GM12878 (cell line): Measurements from ENCODE around the gene TENT4B. TPM values are rescaled to one million over a fixed set of nuclear protein-coding genes. Genes with fewer than 3 reads are reported as not detected.

Experiments
- BCLAF1 ChIP-seq: fragments of 450-650 bp; IDR thresholded peaks from 2 replicates; pipeline ENCODE4 v1.6.1; 2017; ENCODE audit warnings: antibody characterized with exemption, mild to moderate bottlenecking, moderate library complexity
- CUX1 ChIP-seq: IDR thresholded peaks from 2 replicates; pipeline ENCODE4 v1.6.1; 2012; ENCODE audit warnings: improper control_type of control experiment, low read depth, low read length; ENCODE audit not compliant: insufficient replicate concordance
- EED ChIP-seq: sonication (generic); IDR thresholded peaks from 2 replicates; pipeline ENCODE4 v1.6.1; 2016; ENCODE audit warnings: antibody characterized with exemption, low read depth
- HSF1 ChIP-seq: fragments of 150-350 bp; IDR thresholded peaks from 2 replicates; pipeline ENCODE4 v1.6.1; 2014; ENCODE audit warnings: mild to moderate bottlenecking, low read depth, low read length
- MEF2B ChIP-seq: fragments of 450-650 bp; IDR thresholded peaks from 2 replicates; pipeline ENCODE4 v1.6.1; 2018; ENCODE audit warnings: mild to moderate bottlenecking, moderate library complexity; ENCODE audit not compliant: partially characterized antibody, poor library complexity, severe bottlenecking
- NBN ChIP-seq: fragments of 450-650 bp; IDR thresholded peaks from 2 replicates; pipeline ENCODE4 v1.6.1; 2016
- PAX5 ChIP-seq: IDR thresholded peaks from 2 replicates; pipeline ENCODE4 v1.6.1; 2011; ENCODE audit warnings: low read depth, low read length, borderline replicate concordance
- PML ChIP-seq: IDR thresholded peaks from 2 replicates; pipeline ENCODE4 v1.6.1; 2012; ENCODE audit warnings: low read length, inconsistent platforms
- POLR2AphosphoS2 ChIP-seq: IDR thresholded peaks from 2 replicates; pipeline ENCODE4 v1.6.1; 2011; ENCODE audit warnings: low read depth, mild to moderate bottlenecking, low read length, improper control_type of control experiment, moderate library complexity
- RAD21 ChIP-seq: IDR thresholded peaks from 2 replicates; pipeline ENCODE4 v1.6.1; 2011; ENCODE audit warnings: mild to moderate bottlenecking, low read depth, low read length, moderate library complexity; ENCODE audit not compliant: insufficient read depth
- RB1 ChIP-seq: fragments of 450-650 bp; formaldehyde crosslinking; IDR thresholded peaks from 2 replicates; pipeline ENCODE4 v1.6.1; 2017; ENCODE audit warnings: mild to moderate bottlenecking, borderline replicate concordance
- RUNX3 ChIP-seq: IDR thresholded peaks from 2 replicates; pipeline ENCODE4 v1.6.1; 2012; ENCODE audit warnings: low read length, inconsistent platforms
- ZNF24 ChIP-seq: fragments of 450-650 bp; IDR thresholded peaks from 2 replicates; pipeline ENCODE4 v1.6.1; 2017; ENCODE audit warnings: antibody characterized with exemption, mild to moderate bottlenecking
- ZNF622 ChIP-seq: fragments of 450-650 bp; IDR thresholded peaks from 2 replicates; pipeline ENCODE4 v1.6.1; 2017; ENCODE audit warnings: mild to moderate bottlenecking, inconsistent platforms
- ZNF687 ChIP-seq: fragments of 450-650 bp; IDR thresholded peaks from 2 replicates; pipeline ENCODE4 v1.6.1; 2017; ENCODE audit warnings: mild to moderate bottlenecking, moderate library complexity
- ZZZ3 ChIP-seq: IDR thresholded peaks from 2 replicates; pipeline ENCODE4 v1.6.1; 2011; ENCODE audit warnings: low read depth; ENCODE audit not compliant: control insufficient read depth, insufficient read length
- polyA plus RNA-seq, 11 experiments: library from polyadenylated mRNA; depleted of rRNA in 4 of 11; unstranded in 6 of 11; stranded (reverse) in 5 of 11; fragments of >200 nt; fragmentation: Nextera tagmentation in 4 of 11; fragmentation: Illumina TruSeq in 1 of 11; extraction: Ambion mirVana in 4 of 11; extraction: Trizol in 1 of 11; gene quantifications; 1 replicate in 1 of 11; 2 replicates in 10 of 11; pipeline versions ENCODE4 v1.2.1 to v1.2.3, GENCODE V29; 2011 to 2016; ENCODE audit warnings: inconsistent platforms in 2 of 11, missing spikeins in 2 of 11, low read depth in 1 of 11
- total RNA-seq, 4 experiments: library from RNA; depleted of rRNA in 3 of 4; stranded (reverse); fragments of >200 nt in 3 of 4; fragmentation: Illumina TruSeq in 1 of 4; extraction: Trizol in 1 of 4; gene quantifications; 2 replicates each; pipeline versions ENCODE4 v1.2.1 to v1.2.3, GENCODE V29; 2013 to 2021

Gene TENT4B
- total and polyA plus RNA-seq, 10 of the 15 experiments (the other 5 are each of a cell fraction or from before 2014, with no cell fraction given): 4.4 to 16.7 (median 10.8) TPM

GRCh38 chr16:50121721-50122445, 31.2 kb upstream of the TENT4B start (continued):
- TF ChIP-seq HSF1: no peak
- TF ChIP-seq ZNF622: no peak
- TF ChIP-seq POLR2AphosphoS2: no peak
- no peak for TF ChIP-seq ZNF687
- TF ChIP-seq NBN: peak; percentile 21; the same call in 1 of the 2 replicates
- no peak for TF ChIP-seq ZZZ3
- TF ChIP-seq MEF2B: peak; percentile 42
- TF ChIP-seq RUNX3: peak; percentile 95
- TF ChIP-seq RAD21: no peak
- no peak for TF ChIP-seq PML
- TF ChIP-seq PAX5: 0 out of 2 replicates have a peak, but pooled peaks have one; percentile 15
- TF ChIP-seq BCLAF1: no peak
- no peak for TF ChIP-seq RB1
- TF ChIP-seq ZNF24: no peak
- no peak for TF ChIP-seq CUX1
- peak; percentile 82 for TF ChIP-seq EED
